ENCODE measurements around the gene VARS2.
A peak's percentile ranks its signal among the peaks of the same experiment; 100 is the strongest.

GRCh38 chr6:30915591-30915946 lies 1.5 kb downstream of the VARS2 start:
- TF ChIP-seq, protein P1, sequence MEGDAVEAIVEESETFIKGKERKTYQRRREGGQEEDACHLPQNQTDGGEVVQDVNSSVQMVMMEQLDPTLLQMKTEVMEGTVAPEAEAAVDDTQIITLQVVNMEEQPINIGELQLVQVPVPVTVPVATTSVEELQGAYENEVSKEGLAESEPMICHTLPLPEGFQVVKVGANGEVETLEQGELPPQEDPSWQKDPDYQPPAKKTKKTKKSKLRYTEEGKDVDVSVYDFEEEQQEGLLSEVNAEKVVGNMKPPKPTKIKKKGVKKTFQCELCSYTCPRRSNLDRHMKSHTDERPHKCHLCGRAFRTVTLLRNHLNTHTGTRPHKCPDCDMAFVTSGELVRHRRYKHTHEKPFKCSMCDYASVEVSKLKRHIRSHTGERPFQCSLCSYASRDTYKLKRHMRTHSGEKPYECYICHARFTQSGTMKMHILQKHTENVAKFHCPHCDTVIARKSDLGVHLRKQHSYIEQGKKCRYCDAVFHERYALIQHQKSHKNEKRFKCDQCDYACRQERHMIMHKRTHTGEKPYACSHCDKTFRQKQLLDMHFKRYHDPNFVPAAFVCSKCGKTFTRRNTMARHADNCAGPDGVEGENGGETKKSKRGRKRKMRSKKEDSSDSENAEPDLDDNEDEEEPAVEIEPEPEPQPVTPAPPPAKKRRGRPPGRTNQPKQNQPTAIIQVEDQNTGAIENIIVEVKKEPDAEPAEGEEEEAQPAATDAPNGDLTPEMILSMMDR (conservative IDR thresholded peaks at IDR 0.05 in 1 of 2, IDR thresholded peaks at IDR 0.05 in 1 of 2; ENCODE audit: extremely low read depth in 1 of 2, insufficient read depth in 1 of 2, low read depth in 1 of 2, low read length in 2 of 2), result peak; percentile 60 to 81
- no peak for TF ChIP-seq EZH2 (IDR thresholded peaks at IDR 0.05; ENCODE audit: borderline replicate concordance, low read length)
